Bronchial epithelial cell (primary cell): Measurements from ENCODE around the gene FGGY. TPM values are rescaled to one million over a fixed set of nuclear protein-coding genes. Genes with fewer than 3 reads are reported as not detected.
"Not testable (repeated sequence)": the region's sequence is repeated elsewhere in the genome, so short reads cannot be mapped to it uniquely, and the experiment has no call there.

ENCODE experiments used
- DNase-seq: peaks from one replicate; pipeline ENCODE4 v3.0.0-alpha.2; 2010; ENCODE audit warnings: low read depth
- FAIRE-seq: peaks from 2 replicates; lab custom pipeline; 2011; peaks lifted over from hg19 to GRCh38; lab: Jason Lieb, UNC
- H3K27me3 ChIP-seq: 2 replicates; pipeline ENCODE4 v1.5.1; 2011; ENCODE audit warnings: low read length; ENCODE audit not compliant: control insufficient read depth, insufficient read depth
- H3K36me3 ChIP-seq: 2 replicates; pipeline ENCODE4 v1.5.1; 2011; ENCODE audit warnings: low read length; ENCODE audit not compliant: control insufficient read depth, insufficient read depth
- H3K4me3 ChIP-seq: 2 replicates; pipeline ENCODE4 v1.5.1; 2011; ENCODE audit warnings: mild to moderate bottlenecking, low read depth, low read length, control low read depth
- total RNA-seq: library from RNA; depleted of rRNA; stranded (reverse); fragments of >200 nt; gene quantifications from 2 replicates; pipeline ENCODE4 v1.2.1, GENCODE V29; 2014
- TF ChIP-seq, protein P1 (sequence below): IDR thresholded peaks from 2 replicates; pipeline ENCODE4 v1.5.1; 2011; ENCODE audit warnings: mild to moderate bottlenecking, moderate library complexity, low read length, control low read depth, inconsistent platforms; ENCODE audit not compliant: insufficient read depth, severe bottlenecking

FGGY gene, protein sequence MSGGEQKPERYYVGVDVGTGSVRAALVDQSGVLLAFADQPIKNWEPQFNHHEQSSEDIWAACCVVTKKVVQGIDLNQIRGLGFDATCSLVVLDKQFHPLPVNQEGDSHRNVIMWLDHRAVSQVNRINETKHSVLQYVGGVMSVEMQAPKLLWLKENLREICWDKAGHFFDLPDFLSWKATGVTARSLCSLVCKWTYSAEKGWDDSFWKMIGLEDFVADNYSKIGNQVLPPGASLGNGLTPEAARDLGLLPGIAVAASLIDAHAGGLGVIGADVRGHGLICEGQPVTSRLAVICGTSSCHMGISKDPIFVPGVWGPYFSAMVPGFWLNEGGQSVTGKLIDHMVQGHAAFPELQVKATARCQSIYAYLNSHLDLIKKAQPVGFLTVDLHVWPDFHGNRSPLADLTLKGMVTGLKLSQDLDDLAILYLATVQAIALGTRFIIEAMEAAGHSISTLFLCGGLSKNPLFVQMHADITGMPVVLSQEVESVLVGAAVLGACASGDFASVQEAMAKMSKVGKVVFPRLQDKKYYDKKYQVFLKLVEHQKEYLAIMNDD
- total RNA-seq: 20.0 and 35.1 TPM in 2 replicates

DNA sequence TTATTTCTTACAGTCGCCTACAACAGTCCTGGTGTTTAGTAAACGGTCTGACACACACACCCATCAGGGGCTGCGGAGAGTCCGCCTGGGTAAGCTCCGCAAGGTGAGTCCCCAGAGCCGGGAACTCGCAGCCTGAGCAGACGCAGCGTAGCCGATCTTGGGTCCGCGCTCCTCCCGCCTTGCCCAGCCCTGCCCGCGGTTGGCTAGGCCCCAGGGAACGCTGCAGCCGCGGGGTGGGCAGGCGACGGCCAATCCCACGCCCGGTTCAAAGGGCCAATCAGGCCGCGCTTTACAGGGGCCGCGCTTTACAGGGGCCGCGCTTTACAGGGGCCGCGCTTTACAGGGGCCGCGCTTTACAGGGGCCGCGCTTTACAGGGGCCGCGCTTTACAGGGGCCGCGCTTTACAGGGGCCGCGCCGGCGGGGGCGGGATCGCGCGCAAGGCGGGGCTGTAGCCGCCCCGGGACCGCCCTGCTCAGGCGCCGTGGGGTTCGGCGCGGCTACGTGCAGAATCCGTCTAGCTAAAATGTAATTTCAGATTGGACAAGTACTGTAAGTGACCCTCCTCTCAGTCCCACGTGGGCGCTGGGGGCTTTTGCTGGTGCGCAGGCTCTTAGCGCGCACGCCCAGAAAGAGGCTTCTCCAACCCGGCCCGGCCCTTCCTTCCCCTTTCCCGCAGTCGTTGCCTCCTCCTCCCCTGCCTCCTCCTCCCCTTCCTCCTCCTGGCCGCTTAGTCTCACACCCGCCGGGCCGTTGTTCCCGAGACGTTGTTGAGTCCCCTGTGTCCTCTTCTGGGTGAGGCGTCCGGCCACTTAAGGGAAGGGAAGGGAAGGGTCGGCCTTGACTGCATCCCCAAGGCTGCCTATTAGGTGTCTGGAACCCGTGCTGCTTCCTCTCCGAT lies at the start of gene FGGY:
Gene FGGY, plus strand, starts transcription at position 737 of the 899 bp plus-strand sequence. CDS start 24,456 bp downstream, outside the sequence.
- Histone ChIP-seq H3K27me3 (no peaks in the 10 kb centered on the region), H3K4me3 (peak within 1 kb of the TSS; percentile 76), H3K36me3 (no peaks in the 10 kb centered on the region)
- DNase-seq: peak; percentile 93
- TF ChIP-seq, protein P1, sequence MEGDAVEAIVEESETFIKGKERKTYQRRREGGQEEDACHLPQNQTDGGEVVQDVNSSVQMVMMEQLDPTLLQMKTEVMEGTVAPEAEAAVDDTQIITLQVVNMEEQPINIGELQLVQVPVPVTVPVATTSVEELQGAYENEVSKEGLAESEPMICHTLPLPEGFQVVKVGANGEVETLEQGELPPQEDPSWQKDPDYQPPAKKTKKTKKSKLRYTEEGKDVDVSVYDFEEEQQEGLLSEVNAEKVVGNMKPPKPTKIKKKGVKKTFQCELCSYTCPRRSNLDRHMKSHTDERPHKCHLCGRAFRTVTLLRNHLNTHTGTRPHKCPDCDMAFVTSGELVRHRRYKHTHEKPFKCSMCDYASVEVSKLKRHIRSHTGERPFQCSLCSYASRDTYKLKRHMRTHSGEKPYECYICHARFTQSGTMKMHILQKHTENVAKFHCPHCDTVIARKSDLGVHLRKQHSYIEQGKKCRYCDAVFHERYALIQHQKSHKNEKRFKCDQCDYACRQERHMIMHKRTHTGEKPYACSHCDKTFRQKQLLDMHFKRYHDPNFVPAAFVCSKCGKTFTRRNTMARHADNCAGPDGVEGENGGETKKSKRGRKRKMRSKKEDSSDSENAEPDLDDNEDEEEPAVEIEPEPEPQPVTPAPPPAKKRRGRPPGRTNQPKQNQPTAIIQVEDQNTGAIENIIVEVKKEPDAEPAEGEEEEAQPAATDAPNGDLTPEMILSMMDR: no peak
- no peak for FAIRE-seq

- Histone ChIP-seq H3K4me3 (no peak overlapping the region), H3K27me3 (no peaks in the 10 kb centered on the region), H3K36me3 (no peaks in the 10 kb centered on the region)
- TF ChIP-seq, protein P1: no peak
- FAIRE-seq (no peak), DNase-seq (no peak)
These were observed 48.1 kb upstream of the FGGY start for GRCh38 chr1:59248758-59249157.

GRCh38 chr1:59249396-59250137 lies 47.3 kb upstream of the FGGY start:
- no peaks in the 10 kb centered on the region for H3K36me3 ChIP-seq
- no peak overlapping the region for H3K4me3 ChIP-seq
- no peaks in the 10 kb centered on the region for H3K27me3 ChIP-seq
- no peak for DNase-seq
- TF ChIP-seq, protein P1: no peak
- FAIRE-seq: peak; percentile 72

GRCh38 chr1:59251061-59251460 lies 45.8 kb upstream of the FGGY start:
- not testable (repeated sequence) for H3K27me3 ChIP-seq, H3K4me3 ChIP-seq, H3K36me3 ChIP-seq, DNase-seq, FAIRE-seq

DNA sequence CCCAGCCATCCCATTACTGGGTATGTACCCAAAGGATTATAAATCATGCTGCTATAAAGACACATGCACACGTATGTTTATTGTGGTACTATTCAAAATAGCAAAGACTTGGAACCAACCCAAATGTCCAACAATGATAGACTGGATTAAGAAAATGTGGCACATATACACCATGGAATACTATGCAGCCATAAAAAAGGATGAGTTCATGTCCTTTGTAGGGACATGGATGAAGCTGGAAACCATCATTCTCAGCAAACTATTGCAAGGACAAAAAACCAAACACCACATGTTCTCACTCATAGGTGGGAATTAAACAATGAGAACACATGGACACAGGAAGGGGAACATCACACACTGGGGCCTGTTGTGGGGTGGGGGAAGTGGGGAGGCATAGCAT lies 40.5 kb upstream of the FGGY start:
- H3K27me3 ChIP-seq, H3K36me3 ChIP-seq, DNase-seq, H3K4me3 ChIP-seq, FAIRE-seq: not testable (repeated sequence)

- TF ChIP-seq, protein P1: no peak
- Histone ChIP-seq H3K27me3 (no peaks in the 10 kb centered on the region), H3K36me3 (no peaks in the 10 kb centered on the region), H3K4me3 (no peak overlapping the region)
- no peak for FAIRE-seq
- DNase-seq: peak; percentile 24
These were observed 38.4 kb upstream of the FGGY start for GRCh38 chr1:59258412-59259032.
